Caco-2 (cell line): ENCODE measurements around the gene FOXP1. TPM values are rescaled to one million over a fixed set of nuclear protein-coding genes. Genes with fewer than 3 reads are reported as not detected.

Experiments
- BruUV-seq: library from RNA; stranded (reverse); fragments of 400-500 nt; replicated peaks from 2 replicates; lab custom pipeline; 2021; lab: Mats Ljungman, UMichigan
- CTCF ChIA-PET: fragments of 300-600 bp; sonication (Branson Sonifier 250); formaldehyde crosslinking; loops from one replicate; lab custom pipeline; 2022; ENCODE audit warnings: antibody characterized with exemption; lab: Charles Lee
- POLR2A ChIA-PET: fragments of 300-600 bp; sonication (Branson Sonifier 250); formaldehyde crosslinking; loops from one replicate; lab custom pipeline; 2022; ENCODE audit warnings: antibody characterized with exemption; lab: Charles Lee
- DNase-seq, 2 experiments: peaks; one replicate each; pipeline versions ENCODE4 v3.0.0 to v3.0.0-alpha.2; 2020 to 2022
- H3K27me3 ChIP-seq: replicated peaks from 2 replicates; pipeline ENCODE4 v1.6.0; 2011; ENCODE audit warnings: low read length; ENCODE audit not compliant: control insufficient read depth, insufficient read depth
- H3K36me3 ChIP-seq: 2 replicates; pipeline ENCODE4 v1.5.1; 2011; ENCODE audit warnings: low read length; ENCODE audit not compliant: control insufficient read depth, insufficient read depth
- H3K4me1 ChIP-seq: fragments of 250-450 bp; sonication (Bioruptor Pico); 2 replicates; pipeline ENCODE4 v1.5.1; 2020; ENCODE audit warnings: mild to moderate bottlenecking
- H3K4me3 ChIP-seq: 2 replicates; pipeline ENCODE4 v1.5.1; 2011; ENCODE audit warnings: low read depth, mild to moderate bottlenecking, control low read depth, low read length
- H3K9me3 ChIP-seq: fragments of 250-450 bp; sonication (Bioruptor Pico); 2 replicates; pipeline ENCODE4 v1.5.1; 2020; ENCODE audit warnings: mild to moderate bottlenecking, moderate library complexity
- H3K27ac Mint-ChIP-seq: one replicate; pipeline ENCODE4 v1.8.0; 2022; ENCODE audit warnings: mixed read lengths; ENCODE audit not compliant: unreplicated experiment
- H3K27me3 Mint-ChIP-seq: one replicate; pipeline ENCODE4 v1.8.0; 2022; ENCODE audit warnings: mixed read lengths; ENCODE audit not compliant: insufficient read depth, unreplicated experiment
- H3K36me3 Mint-ChIP-seq: one replicate; pipeline ENCODE4 v1.8.0; 2022; ENCODE audit warnings: mild to moderate bottlenecking, mixed read lengths; ENCODE audit not compliant: insufficient read depth, unreplicated experiment
- H3K4me1 Mint-ChIP-seq: one replicate; pipeline ENCODE4 v1.8.0; 2022; ENCODE audit warnings: low read depth, mixed read lengths; ENCODE audit not compliant: unreplicated experiment
- H3K4me3 Mint-ChIP-seq: one replicate; pipeline ENCODE4 v1.8.0; 2022; ENCODE audit warnings: mild to moderate bottlenecking, moderate library complexity, mixed read lengths; ENCODE audit not compliant: unreplicated experiment
- H3K9me3 Mint-ChIP-seq: one replicate; pipeline ENCODE4 v1.8.0; 2022; ENCODE audit warnings: mixed read lengths; ENCODE audit not compliant: unreplicated experiment
- intact Hi-C: fragments of 100-400 bp; cut with micrococcal nuclease; formaldehyde crosslinking; loops from one replicate; pipeline ENCODE4 v1.10.0; 2022; ENCODE audit not compliant: unreplicated experiment
- total RNA-seq: library from RNA; stranded (reverse); gene quantifications from 2 replicates; pipeline ENCODE4 v1.2.3, GENCODE V29; 2022
- TF ChIP-seq, protein P1 (sequence below), 2 experiments: fragments of 200-600 bp in 1 of 2; IDR thresholded peaks; 1 replicate in 1 of 2; 2 replicates in 1 of 2; pipeline versions ENCODE4 v1.5.1 to v1.8.0; 2011 to 2022; ENCODE audit warnings: antibody characterized with exemption in 1 of 2, control low read depth in 1 of 2, inconsistent platforms in 1 of 2, low read depth in 1 of 2, low read length in 1 of 2, mild to moderate bottlenecking in 1 of 2, moderate library complexity in 1 of 2; ENCODE audit not compliant: insufficient read depth in 1 of 2, severe bottlenecking in 1 of 2, unreplicated experiment in 1 of 2

Gene FOXP1
- total RNA-seq, 1 experiment from 2014 or later: 131 TPM

DNA sequence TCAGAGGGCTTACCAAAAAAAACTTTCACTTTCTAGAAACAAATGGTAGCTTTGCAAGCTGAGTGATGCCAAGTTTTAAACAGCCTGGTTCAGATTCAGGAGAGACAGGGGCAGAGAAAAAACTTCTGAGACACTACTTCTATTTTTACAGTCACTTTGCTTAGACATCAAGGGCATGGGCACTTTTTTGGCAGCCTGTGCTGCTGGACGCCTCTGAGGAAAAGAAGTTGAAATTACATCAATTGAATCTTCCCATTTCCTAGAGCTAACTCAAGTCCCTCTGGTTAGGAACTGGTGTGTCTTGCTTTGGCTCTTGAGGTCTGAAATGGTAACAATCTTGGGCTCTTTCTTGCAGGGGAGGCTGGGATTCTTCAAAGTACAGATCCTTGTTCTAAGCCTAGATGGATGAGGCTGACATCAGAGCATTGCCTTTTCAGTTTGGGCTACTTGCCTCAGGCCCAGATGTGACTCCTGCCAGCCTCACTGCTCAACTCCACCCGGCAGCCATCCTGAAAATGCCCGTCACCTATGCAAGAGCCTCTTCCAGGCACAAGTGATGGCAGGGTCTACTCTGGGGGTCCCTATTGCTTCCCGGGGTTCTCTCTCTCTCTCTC lies 357.5 kb downstream of the FOXP1 start:
- intact Hi-C loops: no loop called here
- Mint-ChIP-seq H3K27ac (no peak overlapping the region), H3K9me3 (peaks cover 13% of the 10 kb centered on the region), H3K4me3 (no peak overlapping the region), H3K4me1 (peaks cover 11% of the 10 kb centered on the region), H3K36me3 (peaks cover 9% of the 10 kb centered on the region), H3K27me3 (no peaks in the 10 kb centered on the region)
- CTCF ChIA-PET: no interaction called here
- H3K36me3 ChIP-seq: no peaks in the 10 kb centered on the region
- no peaks in the 10 kb centered on the region for H3K9me3 ChIP-seq
- no peak for DNase-seq
- no TSS peak for BruUV-seq
- H3K27me3 ChIP-seq: no peaks in the 10 kb centered on the region
- no peak overlapping the region for H3K4me3 ChIP-seq
- TF ChIP-seq, protein P1, sequence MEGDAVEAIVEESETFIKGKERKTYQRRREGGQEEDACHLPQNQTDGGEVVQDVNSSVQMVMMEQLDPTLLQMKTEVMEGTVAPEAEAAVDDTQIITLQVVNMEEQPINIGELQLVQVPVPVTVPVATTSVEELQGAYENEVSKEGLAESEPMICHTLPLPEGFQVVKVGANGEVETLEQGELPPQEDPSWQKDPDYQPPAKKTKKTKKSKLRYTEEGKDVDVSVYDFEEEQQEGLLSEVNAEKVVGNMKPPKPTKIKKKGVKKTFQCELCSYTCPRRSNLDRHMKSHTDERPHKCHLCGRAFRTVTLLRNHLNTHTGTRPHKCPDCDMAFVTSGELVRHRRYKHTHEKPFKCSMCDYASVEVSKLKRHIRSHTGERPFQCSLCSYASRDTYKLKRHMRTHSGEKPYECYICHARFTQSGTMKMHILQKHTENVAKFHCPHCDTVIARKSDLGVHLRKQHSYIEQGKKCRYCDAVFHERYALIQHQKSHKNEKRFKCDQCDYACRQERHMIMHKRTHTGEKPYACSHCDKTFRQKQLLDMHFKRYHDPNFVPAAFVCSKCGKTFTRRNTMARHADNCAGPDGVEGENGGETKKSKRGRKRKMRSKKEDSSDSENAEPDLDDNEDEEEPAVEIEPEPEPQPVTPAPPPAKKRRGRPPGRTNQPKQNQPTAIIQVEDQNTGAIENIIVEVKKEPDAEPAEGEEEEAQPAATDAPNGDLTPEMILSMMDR (IDR thresholded peaks at IDR 0.05; ENCODE audit: insufficient read depth in 1 of 2, low read depth in 1 of 2, low read length in 1 of 2, severe bottlenecking in 1 of 2, unreplicated experiment in 1 of 2): no peak
- H3K4me1 ChIP-seq: peaks cover 5% of the 10 kb centered on the region; the same call in 1 of the 2 replicates
- POLR2A ChIA-PET: no interaction called here

DNA sequence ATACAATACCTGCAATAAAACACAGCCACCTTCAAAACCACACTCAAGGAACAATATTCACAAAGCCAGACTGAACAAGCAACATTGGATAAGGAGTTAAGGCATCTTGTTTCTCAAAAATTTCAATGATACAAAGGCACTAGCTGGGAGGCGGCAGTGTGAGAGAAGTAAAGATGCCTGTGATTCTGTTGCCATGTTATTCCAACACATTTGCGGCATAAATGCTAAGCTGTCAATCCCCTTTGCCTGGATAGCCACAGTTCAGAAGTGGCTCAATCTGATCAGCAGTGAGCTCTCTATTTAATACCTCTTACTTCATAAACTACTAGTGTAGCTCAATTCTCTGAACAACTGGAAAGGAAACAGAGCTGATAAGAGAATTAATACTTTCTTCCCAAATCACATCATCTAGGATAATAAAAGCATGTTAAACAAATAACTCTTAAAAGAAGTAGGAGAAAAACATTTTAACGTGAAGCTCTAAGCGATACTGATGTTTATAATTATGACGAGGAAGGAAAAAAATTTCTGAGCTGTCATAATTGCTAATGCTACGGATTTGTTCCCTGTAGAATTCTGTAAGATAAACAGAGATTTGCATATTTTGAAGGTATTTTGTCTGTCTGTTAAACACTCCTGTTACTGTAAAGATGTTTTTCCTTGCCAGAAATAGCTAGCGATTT lies 358.4 kb downstream of the FOXP1 start:
- Histone ChIP-seq H3K36me3 (no peaks in the 10 kb centered on the region), H3K4me1 (no peaks in the 10 kb centered on the region; the same call in 1 of the 2 replicates), H3K4me3 (no peak overlapping the region), H3K27me3 (no peaks in the 10 kb centered on the region), H3K9me3 (no peaks in the 10 kb centered on the region)
- TF ChIP-seq, protein P1 (IDR thresholded peaks at IDR 0.05; ENCODE audit: insufficient read depth in 1 of 2, low read depth in 1 of 2, low read length in 1 of 2, severe bottlenecking in 1 of 2, unreplicated experiment in 1 of 2): no peak
- intact Hi-C loops: no loop called here
- Mint-ChIP-seq H3K27me3 (no peaks in the 10 kb centered on the region), H3K36me3 (peaks cover 9% of the 10 kb centered on the region), H3K4me3 (no peak overlapping the region), H3K27ac (no peak overlapping the region), H3K4me1 (peaks cover 11% of the 10 kb centered on the region), H3K9me3 (peaks cover 13% of the 10 kb centered on the region)
- DNase-seq: no peak
- ChIA-PET CTCF (no interaction called here), POLR2A (no interaction called here)
- BruUV-seq: no TSS peak

DNA sequence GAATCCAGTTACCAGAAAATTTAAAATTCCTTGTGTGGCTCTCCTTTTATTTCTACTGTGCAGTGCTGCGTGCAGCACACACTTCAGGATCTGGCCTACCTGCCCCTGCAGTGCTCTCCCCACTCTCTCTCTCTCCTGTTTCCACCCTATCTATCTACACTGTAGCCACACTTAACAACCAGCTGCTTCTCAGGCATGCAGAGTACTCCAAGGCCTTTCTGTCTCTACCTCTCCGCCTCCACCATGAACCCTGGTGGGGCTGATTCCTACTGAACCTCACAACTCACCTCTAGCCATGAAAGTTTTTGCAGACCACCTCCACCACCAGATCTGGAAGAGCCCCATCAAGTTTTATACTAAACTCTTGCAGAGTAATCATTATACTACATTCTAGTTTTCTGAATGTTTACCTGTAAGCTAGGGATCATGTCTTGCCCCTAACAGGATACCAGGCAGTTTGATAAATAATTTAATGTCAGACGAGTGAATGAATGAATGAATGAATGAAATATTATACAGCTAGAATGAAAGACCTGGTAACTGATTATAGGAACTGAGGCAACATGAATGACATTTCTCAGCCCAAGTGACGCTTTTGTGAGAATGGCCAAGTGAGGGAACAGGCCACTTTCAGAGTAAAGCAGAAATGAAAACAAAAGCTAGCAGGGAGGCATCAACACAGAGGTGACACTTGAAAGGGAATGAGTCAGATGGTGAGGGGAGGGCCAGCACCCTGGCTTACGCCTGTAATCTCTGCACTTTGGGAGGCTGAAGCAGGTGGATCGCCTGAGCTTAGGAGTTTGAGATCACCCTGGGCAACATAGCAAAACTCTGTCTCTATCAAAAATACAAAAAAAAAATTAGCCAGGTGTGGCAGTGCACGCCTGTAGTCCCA lies 363.5 kb downstream of the FOXP1 start:
- no peaks in the 10 kb centered on the region for H3K27me3 ChIP-seq
- Mint-ChIP-seq H3K36me3 (peaks cover 4% of the 10 kb centered on the region), H3K4me3 (no peak overlapping the region), H3K9me3 (peaks cover 13% of the 10 kb centered on the region), H3K27ac (no peak overlapping the region), H3K4me1 (peaks cover 6% of the 10 kb centered on the region), H3K27me3 (no peaks in the 10 kb centered on the region)
- POLR2A ChIA-PET: no interaction called here
- DNase-seq: no peak
- H3K36me3 ChIP-seq: no peaks in the 10 kb centered on the region
- CTCF ChIA-PET: no interaction called here
- TF ChIP-seq, protein P1 (IDR thresholded peaks at IDR 0.05; ENCODE audit: insufficient read depth in 1 of 2, low read depth in 1 of 2, low read length in 1 of 2, severe bottlenecking in 1 of 2, unreplicated experiment in 1 of 2): no peak
- no TSS peak for BruUV-seq
- intact Hi-C loops: no loop called here
- H3K4me3 ChIP-seq: no peak overlapping the region
- H3K9me3 ChIP-seq: no peaks in the 10 kb centered on the region
- no peaks in the 10 kb centered on the region for H3K4me1 ChIP-seq
